Measurements from ENCODE around the gene SP4. TPM values are rescaled to one million over a fixed set of nuclear protein-coding genes. Genes with fewer than 3 reads are reported as not detected.

SP4 gene
- 11.7 TPM for total RNA-seq (2013)
- 1 to 10 TPM; 1.3 to 1.8 (median 1.3) TPM for polyA plus RNA-seq
- 5.4 and 11.3 TPM in 2 replicates for polyA minus RNA-seq
- total RNA-seq: 24.8 to 54.6 (median 32.5) reads per million in 11 experiments

GRCh38 chr7:21427871-21428658, at the start of gene SP4:
Gene SP4, plus strand, starts transcription at chr7:21428083. Its CDS starts 169 bp downstream, at chr7:21428252.
- H3K9me3 ChIP-seq (replicated peaks in 1 of 2; ENCODE audit: control insufficient read depth in 1 of 2, insufficient read depth in 1 of 2, low read length in 2 of 2): no peaks in the 10 kb centered on the region
- H3K27ac ChIP-seq (ENCODE audit: low read depth in 1 of 2, low read length in 2 of 2): peak within 1 kb of the TSS; percentile 89 to 95
- H3K4me3 Mint-ChIP-seq: peak within 1 kb of the TSS; percentile 99
- no peak for TF ChIP-seq CTCF (IDR thresholded peaks at IDR 0.05)
- peak within 1 kb of the TSS; percentile 92 for H2AFZ ChIP-seq (ENCODE audit: insufficient read depth, low read depth, low read length, poor library complexity, severe bottlenecking)
- peak within 1 kb of the TSS; percentile 97 to 100 (median 99) for H3K27ac Mint-ChIP-seq
- H3K4me3 ChIP-seq (replicated peaks in 1 of 3; ENCODE audit: low read depth in 2 of 3, low read length in 3 of 3): peak within 1 kb of the TSS; percentile 78 to 96 (median 95)
- no peaks in the 10 kb centered on the region for H3K36me3 ChIP-seq (replicated peaks in 1 of 2; ENCODE audit: control insufficient read depth in 1 of 2, insufficient read depth in 2 of 2, low read length in 2 of 2)
- WGBS (ENCODE audit: insufficient coverage): 0% methylated on average over 34 of the region's 63 CpGs
- peaks cover 47% of the 10 kb centered on the region for H3K4me1 Mint-ChIP-seq
- peaks cover 17 to 35% of the 10 kb centered on the region in 2 donors for H3K4me1 ChIP-seq (ENCODE audit: control insufficient read depth in 1 of 2, insufficient read depth in 2 of 2, low read length in 2 of 2)
- peak; percentile 86 to 91 (median 89) for DNase-seq
- peak within 1 kb of the TSS; percentile 99 for H3K4me2 ChIP-seq (replicated peaks; ENCODE audit: extremely low read depth, low read length, poor library complexity, severe bottlenecking)
- peaks cover 5 to 11% of the 10 kb centered on the region in 2 donors for H3K36me3 Mint-ChIP-seq
- H3K27me3 ChIP-seq (ENCODE audit: control insufficient read depth in 2 of 2, insufficient read depth in 2 of 2, low read length in 2 of 2): no peaks in the 10 kb centered on the region
- no peaks in the 10 kb centered on the region for H4K20me1 ChIP-seq (ENCODE audit: insufficient read depth, low read length)
- H3K79me2 ChIP-seq (ENCODE audit: insufficient read depth, low read length): peaks cover 18% of the 10 kb centered on the region
- intact Hi-C loops (cut with micrococcal nuclease): loop anchor here (5.0 kb wide), 1 partner anchor 71 kb away; no protein-coding TSS in a partner anchor
- H3K9me3 Mint-ChIP-seq: no peaks in the 10 kb centered on the region
- peaks cover 0 to 2% (median 0%) of the 10 kb centered on the region in 3 donors for H3K27me3 Mint-ChIP-seq (ENCODE audit: low read depth in 3 of 3)
- H3K9ac ChIP-seq (ENCODE audit: insufficient read depth, low read length, poor library complexity, severe bottlenecking): peak within 1 kb of the TSS; percentile 93

DNA sequence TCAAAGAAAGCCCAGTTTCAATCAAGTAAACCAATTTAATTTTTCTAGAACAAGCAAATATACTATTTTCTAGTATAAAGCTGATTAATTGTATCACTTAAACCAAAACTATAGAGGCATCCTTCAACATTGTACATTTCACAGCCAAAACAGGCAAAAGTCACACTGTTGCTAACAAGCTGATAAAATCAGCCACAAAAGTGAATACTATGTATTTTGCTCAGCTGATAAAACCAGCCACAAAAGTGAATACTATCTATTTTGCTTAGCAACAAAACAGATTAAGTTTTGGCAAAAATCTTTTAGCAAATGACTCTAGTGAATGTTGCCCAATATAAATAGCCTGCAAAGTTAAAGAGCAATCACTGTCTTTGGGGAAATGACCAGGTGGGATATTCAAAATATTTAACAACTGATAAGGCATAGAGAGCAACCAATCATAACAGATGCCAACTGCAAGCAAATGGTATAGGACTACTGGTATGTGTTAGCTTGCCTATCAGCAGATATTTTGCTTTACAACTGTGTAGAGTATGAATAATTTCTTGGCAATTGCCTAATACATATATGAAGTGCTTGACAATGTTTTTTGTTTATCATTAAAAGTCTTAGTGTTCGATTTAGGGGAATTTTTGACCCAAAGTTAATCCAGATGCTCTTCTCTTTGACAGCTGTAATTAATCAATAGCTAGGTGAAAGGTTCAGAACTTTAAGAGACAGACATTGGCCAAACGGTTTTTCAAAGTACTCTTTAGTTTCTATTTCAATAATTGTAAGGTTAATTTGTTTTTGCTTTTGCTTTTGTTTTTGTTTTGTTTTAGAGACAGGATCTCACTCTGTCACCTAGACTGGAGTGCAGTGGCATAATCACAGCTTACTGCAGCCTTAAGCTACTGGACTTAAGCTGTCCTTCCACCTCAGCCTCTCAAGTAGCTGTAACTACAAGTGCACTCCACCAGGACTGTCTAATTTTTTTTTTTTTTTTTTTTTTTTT, 44.4 kb upstream of the SP4 start:
- no peaks in the 10 kb centered on the region for H3K9me3 ChIP-seq (replicated peaks in 1 of 2; ENCODE audit: control insufficient read depth in 1 of 2, insufficient read depth in 1 of 2, low read length in 2 of 2)
- H3K4me1 ChIP-seq (ENCODE audit: control insufficient read depth in 1 of 2, insufficient read depth in 2 of 2, low read length in 2 of 2): no peaks in the 10 kb centered on the region
- H3K27ac ChIP-seq (ENCODE audit: low read depth in 1 of 2, low read length in 2 of 2): no peak overlapping the region
- H3K36me3 ChIP-seq (replicated peaks in 1 of 2; ENCODE audit: control insufficient read depth in 1 of 2, insufficient read depth in 2 of 2, low read length in 2 of 2): no peaks in the 10 kb centered on the region
- no peaks in the 10 kb centered on the region for H3K36me3 Mint-ChIP-seq
- H3K4me3 Mint-ChIP-seq: no peak overlapping the region
- H3K27me3 Mint-ChIP-seq (ENCODE audit: low read depth in 3 of 3): peaks cover 0 to 2% (median 0%) of the 10 kb centered on the region in 3 donors
- no peak overlapping the region for H2AFZ ChIP-seq (ENCODE audit: insufficient read depth, low read depth, low read length, poor library complexity, severe bottlenecking)
- no peak for DNase-seq
- H3K27me3 ChIP-seq (ENCODE audit: control insufficient read depth in 2 of 2, insufficient read depth in 2 of 2, low read length in 2 of 2): no peaks in the 10 kb centered on the region
- TF ChIP-seq CTCF (IDR thresholded peaks at IDR 0.05): no peak
- WGBS (ENCODE audit: insufficient coverage): no CpG with 5 or more reads among the region's 2 CpGs
- H3K9me3 Mint-ChIP-seq: peaks cover 0 to 5% (median 0%) of the 10 kb centered on the region in 7 donors
- H3K4me3 ChIP-seq (replicated peaks in 1 of 3; ENCODE audit: low read depth in 2 of 3, low read length in 3 of 3): no peak overlapping the region
- intact Hi-C loops (cut with micrococcal nuclease): no loop called here
- no peaks in the 10 kb centered on the region for H3K79me2 ChIP-seq (ENCODE audit: insufficient read depth, low read length)
- H3K4me1 Mint-ChIP-seq: peaks cover 3% of the 10 kb centered on the region
- H4K20me1 ChIP-seq (ENCODE audit: insufficient read depth, low read length): no peaks in the 10 kb centered on the region
- no peak overlapping the region for H3K4me2 ChIP-seq (replicated peaks; ENCODE audit: extremely low read depth, low read length, poor library complexity, severe bottlenecking)
- H3K27ac Mint-ChIP-seq: no peak overlapping the region
- H3K9ac ChIP-seq (ENCODE audit: insufficient read depth, low read length, poor library complexity, severe bottlenecking): no peak overlapping the region
